GM21576 (cell line): ENCODE measurements around the gene MCAT.

Experiments
- ATAC-seq: cut with Tn5 transposase; IDR thresholded peaks from one replicate; pipeline ENCODE4 v1.9.1; 2021; ENCODE audit warnings: mild to moderate bottlenecking, moderate library complexity; ENCODE audit not compliant: unreplicated experiment

Gene MCAT

DNA sequence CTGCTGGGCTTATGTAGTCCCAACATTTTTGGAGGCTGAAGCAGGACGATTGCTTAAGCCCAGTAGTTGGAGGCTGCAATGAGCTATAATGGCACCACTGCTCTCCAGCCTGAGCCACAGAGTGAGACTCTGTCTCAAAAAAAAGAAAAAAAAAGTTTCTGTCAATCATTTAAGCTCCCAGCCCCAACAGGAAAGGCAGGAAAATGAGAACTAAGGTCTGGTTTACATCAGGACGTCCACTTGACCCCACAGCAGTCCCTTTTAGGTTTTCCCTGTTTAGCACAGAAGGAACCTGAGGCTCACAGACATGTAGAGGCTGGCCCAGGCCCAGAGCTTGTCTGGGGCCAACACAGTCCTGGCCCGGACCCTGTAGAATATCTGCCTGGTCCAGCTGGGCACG, 44.8 kb downstream of the MCAT start:
- ATAC-seq = no peak

DNA sequence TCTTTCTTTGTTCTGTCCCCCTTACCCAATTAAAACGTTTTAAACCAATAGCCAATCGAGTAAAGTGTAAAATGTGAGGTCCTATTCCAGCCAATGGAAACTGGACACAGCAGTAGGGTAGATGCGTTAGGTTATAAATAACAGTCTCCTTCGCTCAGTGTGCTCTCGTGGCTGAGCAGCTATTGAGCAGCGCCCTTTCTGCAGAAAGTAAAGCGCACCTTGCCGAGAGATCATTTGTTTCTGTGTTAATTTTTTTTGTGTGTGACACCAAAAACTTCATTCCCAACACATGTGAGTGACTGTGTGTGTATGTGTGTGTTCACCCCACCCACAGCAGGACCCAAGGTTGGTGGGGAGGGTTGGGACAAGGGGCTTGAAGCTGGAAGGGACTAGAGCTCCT, 46.8 kb downstream of the MCAT start:
- ATAC-seq = no peak

DNA sequence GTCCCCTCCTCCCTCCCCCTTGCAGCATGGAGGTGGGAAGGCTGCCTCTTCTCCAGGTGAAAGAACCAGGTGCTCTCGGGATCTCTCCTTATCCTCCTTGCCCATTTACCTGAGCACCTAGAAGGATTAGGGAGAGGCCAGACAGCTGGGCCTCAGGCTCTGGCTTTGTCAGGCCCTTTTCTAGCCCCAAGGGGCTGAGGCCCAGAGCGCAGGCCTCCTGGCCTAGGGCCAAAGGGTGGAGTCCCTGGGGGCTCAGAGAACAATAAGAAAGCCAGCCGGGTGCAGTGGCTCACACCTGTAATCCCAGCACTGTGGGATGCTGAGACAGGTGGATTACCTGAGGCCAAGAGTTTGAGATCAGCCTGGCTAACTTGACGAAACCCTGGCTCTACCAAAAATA, 48.6 kb downstream of the MCAT start:
- ATAC-seq = no peak

DNA sequence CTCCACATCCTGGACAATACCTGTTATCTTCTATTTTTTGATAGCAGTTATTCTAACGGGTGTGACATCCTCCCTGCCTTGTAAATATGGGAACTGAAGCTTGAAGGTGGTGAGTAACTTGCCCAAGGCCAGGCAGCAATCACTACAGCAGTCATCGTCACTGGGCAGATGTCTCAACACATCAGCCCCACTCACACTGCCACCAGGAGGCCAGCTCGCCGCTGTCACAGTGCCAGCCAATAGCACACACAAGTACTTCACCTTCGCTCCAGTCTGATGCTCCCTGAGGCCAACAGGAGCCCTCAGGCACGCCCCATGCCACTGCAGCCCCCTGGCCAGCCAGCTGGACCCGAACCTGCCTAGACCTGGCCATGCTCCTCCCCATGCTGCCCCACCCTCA, 49.1 kb downstream of the MCAT start:
- no peak for ATAC-seq

DNA sequence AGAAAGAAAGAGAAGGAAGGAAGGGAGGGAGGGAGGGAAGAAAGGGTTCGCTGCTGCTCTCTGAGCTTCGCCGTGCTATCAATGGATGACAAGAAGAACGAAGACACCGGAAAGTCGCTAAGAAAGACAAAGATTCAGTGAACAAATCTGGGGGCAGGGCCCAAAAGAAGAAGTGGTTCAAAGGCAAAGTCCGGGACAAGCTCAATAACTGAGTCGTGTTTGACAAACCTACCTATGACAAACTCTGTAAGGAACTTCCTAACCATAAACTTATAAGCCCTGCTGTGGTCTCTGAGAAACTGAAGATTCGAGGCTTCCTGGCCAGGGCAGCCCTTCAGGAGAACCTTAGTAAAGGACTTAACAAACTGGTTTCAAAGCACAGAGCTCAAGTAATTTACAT, 51.1 kb downstream of the MCAT start:
- no peak for ATAC-seq

DNA sequence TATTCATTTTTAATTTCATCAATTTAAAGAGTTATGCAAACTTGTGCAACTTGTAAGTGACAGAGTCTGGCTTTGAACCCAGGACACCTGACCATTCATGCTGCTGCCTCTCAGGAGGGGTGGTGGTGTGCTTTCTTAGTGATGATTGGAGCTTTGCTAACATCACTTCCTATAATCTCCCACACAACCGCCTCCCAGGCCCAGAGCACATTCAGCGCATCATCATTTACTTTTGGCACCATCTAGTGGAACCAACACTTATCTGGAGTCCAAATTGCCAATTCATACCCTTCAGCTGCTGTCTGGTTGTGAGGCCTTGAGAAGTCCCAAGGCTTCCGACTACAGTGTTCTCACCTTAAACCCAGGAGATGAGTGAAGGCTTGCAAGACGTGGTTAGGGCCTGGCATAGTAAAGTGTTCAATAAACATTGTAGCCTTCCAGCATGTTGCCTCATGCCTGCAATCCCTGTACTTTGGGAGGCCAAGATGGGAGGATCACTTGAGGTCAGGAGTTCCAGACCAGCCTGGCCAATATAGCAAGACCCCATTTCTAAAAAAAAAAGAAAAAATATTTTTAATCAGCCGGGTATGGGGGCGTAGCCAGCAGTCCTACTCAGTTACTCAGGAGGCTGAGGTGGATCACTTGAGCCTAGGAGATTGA, 52.9 kb downstream of the MCAT start:
- no peak for ATAC-seq

DNA sequence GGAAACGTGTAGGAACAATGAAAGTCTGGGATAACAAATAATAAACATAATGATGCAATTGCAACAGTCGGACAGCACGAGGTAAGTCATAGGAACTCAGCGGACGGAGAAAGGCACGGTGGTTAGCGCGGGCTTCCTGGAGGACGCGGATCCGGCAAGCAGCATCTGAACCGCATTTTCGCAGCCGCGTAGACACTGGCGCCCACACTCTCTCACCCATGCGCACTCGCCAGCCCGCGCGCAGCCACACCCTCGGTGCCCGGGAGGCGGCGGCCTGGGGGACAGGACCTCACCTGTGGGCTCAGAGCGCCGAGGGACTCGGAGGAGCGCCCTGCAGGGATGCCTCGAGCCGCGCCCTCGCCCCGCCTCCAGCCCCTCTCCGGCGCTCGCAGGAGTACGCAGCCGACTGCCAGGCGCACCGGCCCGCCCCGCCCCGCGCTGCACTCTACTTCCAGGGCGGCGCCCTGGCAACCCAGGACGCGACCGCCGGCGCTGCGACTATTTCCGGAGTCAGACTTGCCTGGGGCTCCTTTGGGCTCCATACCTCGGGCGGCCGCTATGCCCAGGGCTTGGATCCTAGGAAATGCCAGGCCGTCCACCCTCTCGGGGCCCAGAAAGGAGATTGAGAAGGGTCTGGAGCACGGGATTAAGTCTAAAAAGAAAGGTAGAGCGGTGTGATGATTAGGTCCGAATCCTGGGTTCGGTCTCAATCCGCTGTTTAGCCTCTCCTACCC, 54.0 kb downstream of the MCAT start, which contains the start of gene TTLL1:
Gene TTLL1, minus strand, starts transcription at position 408 of the 734 bp plus-strand sequence. CDS start 13,805 bp downstream, outside the sequence.
- peak; percentile 74 for ATAC-seq

DNA sequence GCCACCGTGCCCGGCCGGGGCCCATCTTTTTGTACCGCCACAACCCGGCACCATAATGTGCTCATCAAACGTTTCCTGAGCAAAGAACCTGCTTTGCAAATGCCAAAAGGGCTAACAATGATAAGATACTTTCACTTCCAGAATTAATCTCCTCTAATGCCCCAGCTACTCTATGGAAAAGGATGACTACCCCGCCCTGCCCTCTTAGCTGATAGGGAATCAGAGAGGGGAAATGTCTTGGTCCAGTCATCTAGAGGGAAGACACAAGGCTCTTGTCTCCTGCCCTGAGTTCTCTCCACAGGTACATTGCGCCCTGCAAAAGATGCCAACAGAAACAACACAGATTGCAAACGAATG, 54.6 kb downstream of the MCAT start:
- ATAC-seq = no peak

DNA sequence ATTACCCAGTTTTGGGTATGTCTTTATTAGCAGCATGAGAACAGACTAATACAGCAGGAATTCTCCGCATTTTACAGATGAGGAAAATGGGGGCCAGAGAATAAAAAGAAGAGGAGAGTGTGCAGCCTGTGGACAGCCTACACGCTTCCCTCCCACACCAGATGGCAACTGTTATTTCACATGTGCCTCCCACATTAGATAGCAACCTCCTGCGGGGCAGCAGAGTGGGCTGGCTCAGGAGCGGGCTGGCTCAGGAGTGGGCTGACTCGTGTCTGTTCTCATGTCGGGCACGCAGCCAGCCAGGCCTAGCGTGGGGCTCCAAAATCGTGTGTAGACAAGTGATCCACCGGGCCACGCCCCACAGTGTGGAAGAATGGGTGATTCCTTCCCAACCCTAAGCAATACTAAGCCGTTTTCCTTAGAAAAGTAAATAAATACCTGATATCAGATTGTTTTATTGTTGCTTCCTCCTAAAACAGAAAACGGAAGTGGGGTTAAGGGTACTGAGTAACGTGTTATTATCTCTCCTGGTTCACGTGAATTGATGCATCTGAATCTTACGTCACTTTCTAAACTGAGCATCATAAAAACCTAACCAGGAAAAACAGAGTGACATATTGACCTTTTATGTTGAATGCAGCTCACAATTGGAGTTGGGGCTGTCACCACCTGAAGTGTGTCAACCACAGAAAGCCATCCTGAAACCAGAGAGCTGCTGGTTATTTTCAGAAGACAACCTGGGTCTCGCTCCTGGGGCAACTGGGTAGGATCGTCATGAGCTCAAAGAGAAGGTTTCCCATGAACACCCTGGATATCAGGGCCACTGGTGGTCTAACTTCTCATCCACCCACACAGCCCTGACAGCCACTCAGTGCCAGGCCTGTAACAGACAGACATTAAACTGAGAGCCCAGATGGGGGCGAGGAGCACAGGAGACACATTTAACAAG, 57.3 kb downstream of the MCAT start:
- ATAC-seq = no peak
